Tongue (tissue), 2 donors: ENCODE results near the gene IL2RG. TPM values are rescaled to one million over a fixed set of nuclear protein-coding genes. Genes with fewer than 3 reads are reported as not detected.

Experiments
- DNase-seq: peaks from one replicate; pipeline ENCODE4 v3.0.0-alpha.2; 2015
- total RNA-seq: library from RNA; depleted of rRNA; stranded (reverse); fragments of >200 nt; gene quantifications from one replicate; pipeline ENCODE4 v1.2.3, GENCODE V29; 2014

IL2RG gene
- 4.3 TPM for total RNA-seq

- peak; percentile 39 for DNase-seq
These were observed at the start of gene IL2RG for GRCh38 chrX:71111141-71111843. Gene IL2RG, minus strand, starts transcription at chrX:71111577. Its CDS starts 38 bp downstream, at chrX:71111539.

GRCh38 chrX:71160475-71160874, 49.1 kb upstream of the IL2RG start:
- DNase-seq: no peak

- no peak for DNase-seq
These were observed 48.0 kb upstream of the IL2RG start for GRCh38 chrX:71159335-71159734.

- no peak for DNase-seq
These were observed 47.2 kb upstream of the IL2RG start for GRCh38 chrX:71158603-71159002.

GRCh38 chrX:71154641-71155040, 43.3 kb upstream of the IL2RG start:
- no peak for DNase-seq

- DNase-seq: no peak
These were observed 42.8 kb upstream of the IL2RG start for GRCh38 chrX:71154196-71154595.

GRCh38 chrX:71151366-71151765, 40.0 kb upstream of the IL2RG start:
- DNase-seq: no peak

- no peak for DNase-seq
These were observed 36.9 kb upstream of the IL2RG start for GRCh38 chrX:71148278-71148663.

GRCh38 chrX:71147496-71148277, 36.3 kb upstream of the IL2RG start:
- DNase-seq: no peak

- DNase-seq: peak; percentile 22
These were observed 33.3 kb upstream of the IL2RG start, which contains the start of gene NLGN3 for GRCh38 chrX:71144651-71145050. Gene NLGN3, plus strand, starts transcription at chrX:71144841. Its CDS starts 2,909 bp downstream, at chrX:71147750.

- no peak for DNase-seq
These were observed 32.1 kb upstream of the IL2RG start for GRCh38 chrX:71143508-71143907.

GRCh38 chrX:71140440-71140839, 29.1 kb upstream of the IL2RG start:
- no peak for DNase-seq

GRCh38 chrX:71131510-71131909, 20.1 kb upstream of the IL2RG start:
- no peak for DNase-seq

GRCh38 chrX:71128915-71129765, 17.8 kb upstream of the IL2RG start:
- DNase-seq: peak; percentile 84

GRCh38 chrX:71128166-71128833, 16.9 kb upstream of the IL2RG start:
- no peak for DNase-seq

GRCh38 chrX:71118985-71119535, 7.7 kb upstream of the IL2RG start:
- no peak for DNase-seq

GRCh38 chrX:71118032-71118984, 6.9 kb upstream of the IL2RG start, which contains the start of gene MED12:
Gene MED12, plus strand, starts transcription at chrX:71118596. Its CDS starts 159 bp downstream, at chrX:71118755.
- peak; percentile 94 for DNase-seq

- no peak for DNase-seq
These were observed 6.0 kb upstream of the IL2RG start for GRCh38 chrX:71117358-71117757.

GRCh38 chrX:71111921-71112431, 599 bp upstream of the IL2RG start:
- DNase-seq: peak; percentile 26

GRCh38 chrX:71109051-71109450, 2.3 kb downstream of the IL2RG start:
- no peak for DNase-seq
